Ascending aorta (tissue), 2 donors: ENCODE data around the gene BTK. TPM values are rescaled to one million over a fixed set of nuclear protein-coding genes. Genes with fewer than 3 reads are reported as not detected.

Source experiments
- DNase-seq, 2 donors: peaks; one replicate each; pipeline ENCODE4 v3.0.0-alpha.2; 2019; ENCODE audit warnings: low spot score in 2 of 2
- H3K27ac ChIP-seq, 2 donors: fragments of 200-600 bp; sonication (generic); one replicate each; pipeline ENCODE4 v1.5.1; 2016 to 2017; ENCODE audit warnings: mild to moderate bottlenecking in 1 of 2
- H3K27me3 ChIP-seq: fragments of 200-600 bp; sonication (generic); one replicate; pipeline ENCODE4 v1.5.1; 2017
- H3K36me3 ChIP-seq, 2 donors: fragments of 200-600 bp; sonication (generic); one replicate each; pipeline ENCODE4 v1.5.1; 2016
- H3K4me1 ChIP-seq, 2 donors: fragments of 200-600 bp; sonication (generic); one replicate each; pipeline ENCODE4 v1.5.1; 2016 to 2017; ENCODE audit warnings: mild to moderate bottlenecking in 1 of 2
- H3K4me3 ChIP-seq, 2 donors: fragments of 200-600 bp; sonication (generic); one replicate each; pipeline ENCODE4 v1.5.1; 2016 to 2017; ENCODE audit warnings: mild to moderate bottlenecking in 1 of 2
- H3K9me3 ChIP-seq, 2 donors: fragments of 200-600 bp; sonication (generic); one replicate each; pipeline ENCODE4 v1.5.1; 2016
- CTCF ChIP-seq, 3 experiments: fragments of 200-600 bp in 2 of 3; fragments of 450-650 bp in 1 of 3; sonication (generic) in 2 of 3; IDR thresholded peaks; one replicate each; pipeline ENCODE4 v1.5.1; 2016 to 2019; ENCODE audit warnings: antibody characterized with exemption in 3 of 3, mild to moderate bottlenecking in 1 of 3, moderate library complexity in 1 of 3
- intact Hi-C: fragments of 100-400 bp; cut with DNase I; formaldehyde crosslinking; loops from one replicate; pipeline ENCODE4 v1.15.1; 2023
- total RNA-seq: library from RNA; depleted of rRNA; stranded (reverse); fragments of >200 nt; gene quantifications from one replicate; pipeline ENCODE4 v1.1.0, GENCODE V29; 2016

The BTK gene
- total RNA-seq, 1 donor from 2014 or later, result 0.64 TPM

GRCh38 chrX:101368800-101369199, 17.2 kb downstream of the BTK start:
- H3K4me1 ChIP-seq, result no peaks in the 10 kb centered on the region
- DNase-seq, result no peak
- no peaks in the 10 kb centered on the region for H3K9me3 ChIP-seq
- intact Hi-C loops, result no loop called here
- H3K27ac ChIP-seq, result no peak overlapping the region
- H3K36me3 ChIP-seq, result no peaks in the 10 kb centered on the region
- no peak overlapping the region for H3K4me3 ChIP-seq
- TF ChIP-seq CTCF (IDR thresholded peaks at IDR 0.05), result no peak
- H3K27me3 ChIP-seq, result no peaks in the 10 kb centered on the region

GRCh38 chrX:101365301-101365795, 20.6 kb downstream of the BTK start:
- intact Hi-C loops, result no loop called here
- no peaks in the 10 kb centered on the region for H3K27me3 ChIP-seq
- H3K9me3 ChIP-seq, result no peaks in the 10 kb centered on the region
- no peak for DNase-seq
- H3K4me3 ChIP-seq, result no peak overlapping the region
- no peaks in the 10 kb centered on the region for H3K36me3 ChIP-seq
- H3K27ac ChIP-seq, result no peak overlapping the region
- no peaks in the 10 kb centered on the region for H3K4me1 ChIP-seq
- no peak for TF ChIP-seq CTCF (IDR thresholded peaks at IDR 0.05)

- Histone ChIP-seq H3K9me3 (no peaks in the 10 kb centered on the region), H3K27ac (no peak overlapping the region), H3K27me3 (no peaks in the 10 kb centered on the region), H3K4me3 (no peak overlapping the region), H3K4me1 (no peaks in the 10 kb centered on the region), H3K36me3 (no peaks in the 10 kb centered on the region)
- no peak for TF ChIP-seq CTCF (IDR thresholded peaks at IDR 0.05)
- DNase-seq, result no peak
- intact Hi-C loops, result no loop called here
Measured at GRCh38 chrX:101362757-101363156, 23.2 kb downstream of the BTK start.

GRCh38 chrX:101362116-101362515, 23.9 kb downstream of the BTK start:
- Histone ChIP-seq H3K36me3 (no peaks in the 10 kb centered on the region), H3K4me1 (no peaks in the 10 kb centered on the region), H3K9me3 (no peaks in the 10 kb centered on the region), H3K27ac (no peak overlapping the region), H3K4me3 (no peak overlapping the region), H3K27me3 (no peaks in the 10 kb centered on the region)
- intact Hi-C loops, result no loop called here
- DNase-seq, result no peak
- no peak for TF ChIP-seq CTCF (IDR thresholded peaks at IDR 0.05)

- Histone ChIP-seq H3K27me3 (no peaks in the 10 kb centered on the region), H3K4me1 (no peaks in the 10 kb centered on the region), H3K27ac (no peak overlapping the region), H3K9me3 (no peaks in the 10 kb centered on the region), H3K4me3 (no peak overlapping the region), H3K36me3 (no peaks in the 10 kb centered on the region)
- TF ChIP-seq CTCF (IDR thresholded peaks at IDR 0.05), result no peak
- intact Hi-C loops, result no loop called here
- DNase-seq, result no peak
Measured at GRCh38 chrX:101360390-101360789, 25.6 kb downstream of the BTK start.

GRCh38 chrX:101359966-101360365, 26.0 kb downstream of the BTK start:
- H3K27me3 ChIP-seq, result no peaks in the 10 kb centered on the region
- no peak overlapping the region for H3K4me3 ChIP-seq
- no peak for DNase-seq
- no peak overlapping the region for H3K27ac ChIP-seq
- intact Hi-C loops, result no loop called here
- H3K4me1 ChIP-seq, result no peaks in the 10 kb centered on the region
- no peak for TF ChIP-seq CTCF (IDR thresholded peaks at IDR 0.05)
- H3K36me3 ChIP-seq, result no peaks in the 10 kb centered on the region
- H3K9me3 ChIP-seq, result no peaks in the 10 kb centered on the region
